Right renal cortex interstitium (tissue), 3 donors: Measurements from ENCODE around the gene DLGAP4. TPM values are rescaled to one million over a fixed set of nuclear protein-coding genes. Genes with fewer than 3 reads are reported as not detected.

ENCODE experiments used
- DNase-seq, 3 donors: peaks; one replicate each; pipeline ENCODE4 v3.0.0-alpha.2; 2013; ENCODE audit warnings: low read depth in 3 of 3, low spot score in 2 of 3
- polyA plus RNA-seq, 3 donors: library from polyadenylated mRNA; unstranded; fragments of 120-200 nt; gene quantifications; one replicate each; pipeline ENCODE4 v1.2.1, GENCODE V29; 2013; ENCODE audit not compliant: insufficient read length in 3 of 3

Gene DLGAP4, protein sequence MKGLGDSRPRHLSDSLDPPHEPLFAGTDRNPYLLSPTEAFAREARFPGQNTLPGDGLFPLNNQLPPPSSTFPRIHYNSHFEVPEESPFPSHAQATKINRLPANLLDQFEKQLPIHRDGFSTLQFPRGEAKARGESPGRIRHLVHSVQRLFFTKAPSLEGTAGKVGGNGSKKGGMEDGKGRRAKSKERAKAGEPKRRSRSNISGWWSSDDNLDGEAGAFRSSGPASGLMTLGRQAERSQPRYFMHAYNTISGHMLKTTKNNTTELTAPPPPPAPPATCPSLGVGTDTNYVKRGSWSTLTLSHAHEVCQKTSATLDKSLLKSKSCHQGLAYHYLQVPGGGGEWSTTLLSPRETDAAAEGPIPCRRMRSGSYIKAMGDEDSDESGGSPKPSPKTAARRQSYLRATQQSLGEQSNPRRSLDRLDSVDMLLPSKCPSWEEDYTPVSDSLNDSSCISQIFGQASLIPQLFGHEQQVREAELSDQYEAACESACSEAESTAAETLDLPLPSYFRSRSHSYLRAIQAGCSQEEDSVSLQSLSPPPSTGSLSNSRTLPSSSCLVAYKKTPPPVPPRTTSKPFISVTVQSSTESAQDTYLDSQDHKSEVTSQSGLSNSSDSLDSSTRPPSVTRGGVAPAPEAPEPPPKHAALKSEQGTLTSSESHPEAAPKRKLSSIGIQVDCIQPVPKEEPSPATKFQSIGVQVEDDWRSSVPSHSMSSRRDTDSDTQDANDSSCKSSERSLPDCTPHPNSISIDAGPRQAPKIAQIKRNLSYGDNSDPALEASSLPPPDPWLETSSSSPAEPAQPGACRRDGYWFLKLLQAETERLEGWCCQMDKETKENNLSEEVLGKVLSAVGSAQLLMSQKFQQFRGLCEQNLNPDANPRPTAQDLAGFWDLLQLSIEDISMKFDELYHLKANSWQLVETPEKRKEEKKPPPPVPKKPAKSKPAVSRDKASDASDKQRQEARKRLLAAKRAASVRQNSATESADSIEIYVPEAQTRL
- polyA plus RNA-seq: 10 to 100 TPM; 42.9 to 49.1 (median 48.1) TPM

DNA sequence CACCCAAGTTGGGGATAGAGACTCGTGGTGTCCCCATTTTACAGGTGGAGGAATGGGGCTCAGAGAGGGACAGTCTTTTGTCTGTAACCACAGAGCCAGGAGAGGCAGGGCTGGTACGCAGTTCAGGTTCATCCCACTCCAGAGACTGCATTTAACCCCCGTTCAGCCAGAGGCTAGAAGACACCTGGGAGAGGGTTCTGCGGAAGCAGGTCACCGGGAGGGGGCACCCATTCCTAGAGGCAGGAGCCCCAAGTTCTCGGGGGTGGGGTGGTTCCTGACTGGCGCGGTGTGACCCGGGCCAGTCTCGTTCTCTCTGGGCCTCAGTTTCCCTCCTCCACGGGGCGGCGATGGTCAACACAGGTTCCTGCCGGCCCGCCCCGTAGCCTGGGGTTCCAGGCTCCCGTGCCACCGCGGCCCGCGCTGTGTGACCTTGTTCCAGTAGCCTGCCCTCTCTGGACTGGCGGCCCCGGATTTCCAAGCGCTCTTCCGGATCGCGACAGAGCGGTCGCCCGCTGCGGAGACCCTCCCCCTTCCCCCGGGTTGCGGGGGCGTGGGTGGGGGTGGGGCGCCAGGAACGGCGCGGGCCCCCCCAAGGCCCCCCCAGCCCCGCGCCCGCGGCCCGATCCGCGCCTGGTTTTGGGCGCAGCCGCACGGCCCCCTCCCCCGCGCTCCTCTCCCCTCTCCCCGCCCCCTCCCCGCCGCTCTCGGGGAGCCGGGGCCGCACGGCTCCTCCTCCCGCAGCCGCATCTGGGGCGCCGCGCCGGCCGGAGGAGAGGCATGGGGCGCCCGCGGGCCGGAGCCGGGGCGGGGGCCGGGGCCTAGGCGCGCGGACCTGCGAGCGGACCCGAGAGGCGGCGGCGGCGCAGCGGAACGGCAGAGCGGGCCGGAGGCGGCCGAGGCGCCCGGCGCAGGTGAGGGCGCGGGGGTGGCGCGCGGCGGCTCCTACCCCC, at the start of gene DLGAP4:
TSS of gene DLGAP4 (plus strand) at position 738 of the 950 bp plus-strand sequence. CDS start 125,379 bp downstream, outside the sequence.
- DNase-seq: no peak

DNA sequence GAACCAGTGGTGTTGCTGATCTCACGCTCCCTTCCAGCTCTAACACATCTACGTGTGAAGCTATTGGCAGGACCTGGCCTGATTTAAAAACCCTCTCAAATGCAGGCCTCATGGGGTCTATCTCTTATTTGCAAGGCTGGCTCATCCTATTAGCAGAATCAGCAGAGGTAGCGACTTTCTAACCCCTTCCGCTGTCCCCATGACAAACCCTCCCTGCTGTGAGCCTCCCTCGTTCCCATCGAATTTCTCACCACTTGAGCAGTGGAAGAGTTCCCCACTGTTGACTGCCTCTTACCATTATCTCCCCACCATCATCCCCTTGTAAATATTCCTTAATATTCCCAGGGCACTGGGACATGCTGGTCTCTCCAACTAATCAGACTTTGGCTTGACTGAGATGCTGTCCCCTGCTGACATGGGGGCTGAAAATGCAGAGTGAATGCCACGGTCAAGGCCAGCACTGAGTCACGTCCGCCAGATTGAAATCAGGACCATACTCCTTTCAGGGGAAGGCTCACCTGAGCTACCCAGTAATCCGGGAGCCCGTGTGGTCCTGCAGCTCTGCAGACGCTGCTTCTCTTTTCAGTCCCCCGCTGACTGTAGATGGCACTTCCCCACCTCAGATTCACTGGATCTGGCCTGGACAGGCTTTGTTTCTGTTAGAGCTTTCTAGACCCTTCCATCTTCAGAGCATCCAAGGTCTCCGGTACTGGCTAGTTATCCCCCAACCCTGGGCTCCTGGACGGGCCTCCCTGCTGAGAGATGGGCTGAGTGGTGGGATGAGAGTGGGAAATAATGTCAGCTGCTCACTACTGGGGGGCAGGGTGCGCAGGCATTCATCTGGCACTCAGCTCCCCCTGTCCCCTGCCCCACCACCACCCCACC, 46.7 kb upstream of the DLGAP4 start:
- no peak for DNase-seq

DNA sequence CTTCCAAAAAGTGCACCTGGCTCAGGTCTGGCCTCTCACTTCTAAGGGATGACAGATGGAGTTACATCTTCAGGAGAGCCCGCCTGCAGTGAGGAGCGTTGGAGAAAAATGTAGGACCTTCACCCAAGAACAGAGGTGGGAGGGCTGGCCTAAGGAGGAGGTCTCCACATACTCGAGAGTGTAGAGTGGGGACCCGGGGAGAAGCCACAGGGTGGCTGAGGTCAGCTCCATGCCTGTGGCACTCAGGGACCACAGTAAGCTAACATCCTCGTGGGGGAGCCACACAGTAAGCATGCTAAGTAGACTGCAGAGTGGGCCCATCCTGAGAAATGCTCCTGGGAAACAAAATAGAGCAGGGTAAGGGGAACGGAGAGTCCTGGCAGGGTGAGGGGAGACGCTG, 45.8 kb upstream of the DLGAP4 start:
- DNase-seq: no peak

DNA sequence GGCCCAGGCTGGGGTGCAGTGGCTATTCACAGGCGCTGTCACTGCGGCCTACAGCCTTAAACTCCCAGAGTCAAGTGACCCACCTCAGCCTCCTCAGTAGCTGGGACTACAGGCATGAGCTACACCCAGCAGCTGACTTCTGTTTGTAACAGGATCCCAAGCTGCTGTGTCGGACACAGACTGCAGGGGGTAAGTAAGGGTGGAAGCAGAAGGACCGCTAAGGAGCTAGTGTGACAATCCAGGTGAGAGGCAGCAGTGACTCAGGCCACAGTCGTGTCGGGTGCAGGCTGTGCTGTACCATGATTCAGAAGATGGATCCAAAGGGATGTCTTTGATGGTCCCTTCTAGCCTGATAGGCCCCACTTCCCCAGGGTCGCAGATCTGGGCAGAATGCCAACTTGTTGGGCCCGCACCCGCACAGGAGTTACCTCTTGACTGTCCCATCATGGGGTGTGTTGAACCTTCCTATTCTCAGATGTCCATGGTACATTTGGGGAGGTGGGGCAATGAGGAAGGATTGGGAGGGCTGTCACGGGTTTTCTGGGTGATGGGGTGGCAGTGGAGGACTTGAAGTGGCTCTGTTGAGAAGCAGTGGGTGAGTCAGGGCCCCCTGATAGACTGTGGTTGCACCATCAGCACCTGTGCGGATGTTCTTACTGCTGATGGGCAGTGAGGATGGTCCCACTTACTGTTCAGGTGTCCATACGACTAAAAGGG, 44.6 kb upstream of the DLGAP4 start:
- DNase-seq: no peak

DNA sequence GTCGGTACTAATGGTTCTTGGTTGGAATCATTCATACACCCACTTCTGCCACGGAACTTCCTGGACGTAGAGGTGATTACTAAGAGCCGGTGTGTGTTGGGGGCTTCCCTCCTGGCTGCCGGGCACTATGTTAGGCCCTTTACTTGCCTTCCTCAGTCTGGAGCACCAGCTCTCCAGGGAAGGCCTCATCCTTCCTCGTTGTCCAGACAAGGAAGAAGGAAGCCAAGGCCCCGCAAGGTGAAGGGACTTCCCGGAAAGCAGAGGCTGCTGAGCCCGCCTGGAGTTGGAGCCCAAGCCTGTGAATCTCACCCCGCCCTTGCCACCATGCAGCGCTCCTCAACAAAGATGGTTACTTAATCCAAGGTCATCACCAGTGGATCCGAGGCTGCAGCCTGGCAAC, 43.7 kb upstream of the DLGAP4 start:
- no peak for DNase-seq

DNA sequence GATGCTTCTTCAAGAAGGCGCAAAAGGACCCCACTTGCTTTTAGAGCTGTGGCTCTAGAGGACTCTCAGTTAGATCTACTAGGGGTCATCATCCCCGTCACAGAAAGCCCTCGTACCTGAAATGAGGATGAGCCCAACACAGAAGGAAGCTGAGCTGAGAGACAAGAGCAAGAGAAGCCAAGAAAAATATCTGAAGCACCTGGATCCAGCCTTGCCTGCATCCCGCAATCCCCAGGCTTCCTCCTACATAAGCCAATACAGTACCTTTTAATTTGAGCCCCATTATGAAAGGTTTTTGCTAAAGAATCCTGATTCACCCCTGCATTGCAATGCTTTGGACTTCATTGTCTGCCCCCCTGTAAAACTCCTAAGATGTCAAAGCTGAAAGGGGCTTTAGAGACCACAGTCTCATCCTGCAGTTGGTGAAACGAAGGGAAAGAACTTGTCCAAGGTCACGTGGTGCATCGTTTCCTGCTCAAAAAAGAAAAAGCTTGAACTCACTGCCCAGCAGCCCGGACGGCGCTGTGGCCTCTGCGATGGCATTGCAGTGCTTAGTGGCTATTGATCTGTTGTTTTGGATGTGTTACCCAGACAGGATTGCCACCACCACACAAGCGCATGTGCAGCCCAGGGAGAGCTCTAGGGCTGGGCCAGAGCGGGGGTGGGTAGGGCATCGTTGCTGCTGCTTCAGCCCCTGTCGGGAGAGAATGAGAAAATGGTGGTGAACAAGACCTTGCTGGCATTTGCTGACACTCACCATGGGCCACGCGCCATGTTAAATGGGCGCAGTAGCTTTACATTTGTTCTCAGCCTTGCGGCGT, 41.5 kb upstream of the DLGAP4 start:
- DNase-seq: no peak

DNA sequence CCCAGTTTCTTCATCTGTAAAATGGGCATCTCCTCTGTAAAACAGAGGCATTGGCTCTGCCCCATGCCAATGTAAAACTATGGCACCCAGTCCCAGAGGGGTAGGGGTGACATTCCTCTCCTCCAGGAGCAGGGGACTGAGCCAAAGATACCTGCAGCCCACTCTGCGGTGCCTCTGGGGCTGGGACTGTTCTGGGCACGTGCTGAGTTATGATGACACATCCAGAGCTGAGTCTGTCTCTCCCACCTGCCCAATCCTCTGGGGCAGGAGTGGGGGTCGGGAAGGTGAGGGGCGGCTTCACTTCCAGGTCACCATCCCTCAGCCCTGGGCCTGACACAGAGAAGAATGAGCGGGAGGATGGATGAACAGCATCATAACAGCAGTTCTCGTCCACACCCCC, 40.0 kb upstream of the DLGAP4 start:
- no peak for DNase-seq

DNA sequence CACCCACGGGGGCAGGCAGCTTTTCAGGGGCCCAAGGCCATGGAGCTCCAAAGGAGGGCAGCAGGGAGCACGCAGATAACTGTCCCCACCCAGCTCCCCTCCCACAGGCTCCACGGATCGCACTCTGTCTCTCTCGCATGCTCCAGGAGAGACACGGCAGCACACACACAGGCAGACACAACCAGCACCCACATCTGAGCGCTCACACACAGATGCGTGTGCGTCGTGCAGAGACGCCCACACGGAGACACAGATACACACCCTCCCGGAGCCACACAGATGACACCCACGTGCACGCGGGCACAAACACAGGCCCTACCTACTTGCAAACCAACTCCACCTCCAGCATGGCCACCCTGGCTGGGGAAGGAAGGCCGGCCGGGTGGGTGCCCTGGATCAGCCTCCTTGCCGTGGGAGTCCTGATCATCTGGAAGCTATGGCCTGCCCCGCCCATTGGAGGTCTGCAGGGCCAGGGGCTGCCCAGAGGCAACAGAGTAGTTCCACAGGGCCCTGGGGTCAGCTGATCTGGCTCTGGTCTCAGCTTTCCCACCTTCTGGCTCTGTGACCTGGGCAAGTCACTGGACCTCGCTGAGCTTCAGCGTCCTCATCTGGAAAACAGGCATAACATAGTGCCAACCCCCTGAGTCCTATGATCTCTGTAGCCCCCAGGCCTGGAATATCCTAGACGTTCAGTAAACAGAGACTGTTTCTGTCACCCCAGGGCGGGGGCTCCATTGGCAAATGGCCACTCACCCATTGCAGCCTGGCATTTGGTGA, 38.3 kb upstream of the DLGAP4 start:
- DNase-seq: no peak

DNA sequence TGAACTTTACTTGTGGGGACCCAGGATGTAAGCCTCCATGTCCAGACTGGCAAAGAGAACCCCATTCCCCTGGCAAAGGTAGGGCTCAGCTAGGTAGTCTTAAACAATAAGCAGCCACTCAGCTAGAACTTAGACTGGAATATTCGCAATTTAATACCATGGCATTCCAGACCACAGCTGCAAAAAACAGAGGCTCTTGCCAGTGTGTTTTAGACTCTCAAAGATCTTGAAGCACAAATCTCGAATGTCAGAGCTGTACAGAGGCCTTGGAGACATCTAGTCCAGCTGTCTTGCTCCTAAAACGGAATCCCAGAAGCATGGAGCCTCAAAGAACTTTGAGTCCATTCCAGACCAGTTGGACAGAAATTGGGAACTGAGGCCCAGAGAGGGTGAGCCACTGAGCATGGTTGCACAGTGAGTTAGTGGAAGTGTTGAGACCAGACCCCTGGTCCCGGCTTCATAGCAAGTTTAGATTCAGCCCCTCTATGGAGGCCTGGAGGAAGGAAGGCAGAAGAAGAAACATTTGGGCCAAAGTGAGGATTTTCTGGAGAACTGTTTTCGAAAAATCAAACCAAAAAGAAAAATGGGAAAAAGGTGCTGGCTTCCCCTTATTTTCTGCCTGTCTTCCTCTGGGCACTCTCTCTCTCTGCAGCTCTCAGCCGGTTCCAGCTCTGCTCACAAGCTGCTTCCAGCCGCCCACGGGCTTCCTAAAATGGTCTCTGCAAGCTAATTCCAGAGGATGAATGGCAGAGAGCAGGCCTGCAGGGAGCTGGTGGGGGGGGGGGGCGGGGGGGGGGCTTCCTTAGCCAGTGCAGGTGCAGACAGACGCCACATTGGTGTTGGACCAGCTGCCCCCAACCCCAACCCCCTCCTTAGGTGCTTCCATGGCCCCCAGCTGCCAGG, 37.4 kb upstream of the DLGAP4 start:
- no peak for DNase-seq

DNA sequence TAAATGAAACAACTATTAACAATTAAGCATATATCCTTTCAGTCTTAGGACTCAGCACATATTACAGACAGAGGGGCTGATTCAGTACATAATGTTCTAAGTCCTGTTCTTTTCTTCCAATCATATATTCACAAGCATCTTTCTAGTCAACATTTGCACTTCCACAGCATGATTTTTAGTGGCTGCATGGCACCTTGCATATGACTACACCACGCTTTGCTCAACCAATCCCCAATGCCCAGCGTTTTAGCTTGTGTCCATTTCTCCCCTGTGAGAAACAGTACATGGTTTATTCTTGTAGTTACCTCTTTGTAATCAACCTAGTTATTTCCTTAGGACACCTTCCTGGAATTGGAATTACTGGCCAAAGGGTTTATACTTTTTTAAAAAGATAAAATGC, 36.6 kb upstream of the DLGAP4 start:
- no peak for DNase-seq

DNA sequence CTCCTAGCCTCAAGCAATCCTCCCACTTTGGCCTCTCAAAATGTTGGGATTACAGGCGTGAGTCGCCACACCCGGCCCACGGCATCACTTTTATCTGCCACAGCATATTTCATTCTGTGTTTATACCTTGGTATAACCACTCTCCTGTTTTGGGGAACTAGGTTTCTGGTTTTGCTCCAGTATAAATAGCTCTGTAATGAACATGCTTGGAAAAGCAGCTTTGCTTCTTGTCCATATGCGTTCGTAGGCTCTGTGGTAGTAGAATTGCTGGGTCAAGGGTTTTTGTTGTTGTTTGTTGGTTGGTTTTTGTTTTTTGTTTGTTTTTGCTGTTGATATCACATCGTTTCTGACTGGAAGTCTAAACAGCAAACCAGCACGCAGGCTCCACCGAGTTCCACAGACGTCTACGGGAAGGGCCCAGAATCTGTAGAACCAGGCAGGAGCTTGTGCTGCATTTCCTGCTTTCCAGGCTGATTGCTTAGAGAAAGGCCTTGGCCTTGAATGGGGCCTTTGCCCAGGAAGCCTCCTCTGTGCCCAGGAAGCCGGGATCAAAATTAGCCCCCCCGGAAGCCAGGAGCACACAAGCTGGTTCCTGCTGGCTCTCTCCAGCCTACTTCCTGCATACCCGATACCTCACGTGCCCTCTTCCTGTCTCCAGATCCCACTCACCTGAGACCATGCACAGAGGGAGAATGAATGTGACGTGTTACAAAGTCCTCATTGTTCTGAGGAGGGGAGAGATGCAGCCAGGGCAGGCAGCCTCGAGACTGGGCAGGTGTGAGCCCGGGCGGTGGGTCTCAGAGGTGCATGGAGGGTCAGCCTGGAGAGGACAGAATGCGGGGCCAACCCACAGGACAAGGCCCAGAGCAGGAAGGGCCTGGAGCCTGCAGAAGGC, 35.1 kb upstream of the DLGAP4 start:
- DNase-seq: no peak

DNA sequence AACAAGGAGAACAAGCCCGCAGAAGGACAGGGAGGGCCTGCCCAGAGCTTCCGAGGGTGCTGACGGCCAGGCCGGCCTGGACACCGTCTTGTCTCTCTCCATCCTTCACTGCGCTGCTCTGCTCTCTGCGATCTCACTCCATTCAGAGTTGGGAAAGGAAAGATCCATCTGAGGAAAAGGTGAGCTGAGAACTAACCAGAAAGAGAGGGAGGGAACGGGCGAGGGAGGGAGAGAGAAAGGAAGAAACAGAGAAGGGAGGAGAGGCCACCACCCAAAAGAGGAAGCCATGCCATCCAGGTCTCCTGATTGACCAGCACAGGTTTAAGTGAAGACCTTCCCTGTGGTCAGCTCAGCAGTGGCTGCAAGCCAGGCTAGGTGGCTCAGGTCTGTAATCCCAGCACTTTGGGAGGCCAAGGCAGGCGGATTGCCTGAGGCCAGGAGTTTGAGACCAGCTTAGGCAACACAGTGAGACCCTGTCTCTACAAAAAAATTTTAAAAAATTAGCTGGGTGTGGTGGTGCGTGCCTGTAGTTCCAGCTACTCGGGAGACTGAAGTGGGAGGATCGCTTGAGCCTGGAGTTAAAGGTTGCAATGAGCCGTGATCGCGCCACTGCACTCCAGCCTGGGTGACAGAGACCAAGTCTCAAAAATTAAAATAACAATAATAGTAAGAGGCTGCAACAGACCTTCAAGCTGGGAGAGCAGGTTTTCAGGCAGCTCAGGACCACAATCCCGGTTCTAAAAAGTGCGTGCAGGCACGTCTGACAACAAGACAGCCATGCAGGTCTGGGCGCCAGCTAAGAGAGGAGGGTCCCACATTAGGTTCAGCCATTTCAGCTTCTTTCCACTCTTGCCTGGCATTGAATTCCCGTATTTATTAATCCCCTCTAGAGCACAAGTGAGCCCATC, 34.2 kb upstream of the DLGAP4 start:
- no peak for DNase-seq

DNA sequence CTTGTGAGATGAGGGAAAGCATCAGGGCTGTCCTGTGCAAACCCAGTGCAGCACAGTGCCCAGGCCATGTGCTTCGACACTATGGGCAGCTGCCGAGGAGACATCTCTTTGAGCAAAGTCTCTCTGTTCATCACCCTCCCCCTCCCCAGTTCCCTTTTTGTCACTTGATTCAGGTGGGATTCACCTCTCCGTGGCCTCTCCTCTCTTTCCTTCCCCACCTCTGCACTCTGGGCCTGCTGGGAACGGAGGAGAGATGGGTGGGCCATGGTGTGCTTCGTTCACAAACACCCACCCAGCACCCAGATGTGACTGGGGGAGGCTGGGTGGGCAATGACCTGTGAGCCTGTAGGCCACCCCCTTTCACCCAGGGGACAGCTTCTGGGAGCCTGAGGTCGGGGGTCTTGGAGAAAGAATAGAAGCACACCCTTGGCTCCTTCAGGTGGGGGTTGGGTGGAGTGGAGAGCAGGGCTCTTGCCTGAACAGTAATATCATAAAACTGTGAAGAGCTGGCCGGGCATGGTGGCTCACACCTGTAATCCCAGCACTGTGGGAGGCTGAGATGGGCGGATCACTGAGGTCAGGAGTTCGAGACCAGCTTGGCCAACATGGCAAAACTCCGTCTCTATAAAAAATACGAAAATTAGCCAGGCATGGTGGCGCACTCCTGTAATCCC, 33.5 kb upstream of the DLGAP4 start:
- no peak for DNase-seq
